Vagina (tissue), 2 donors: ENCODE measurements around the gene MRPS18B.

Experiments used
- CTCF ChIP-seq, 3 experiments: fragments of 450-650 bp in 2 of 3; fragments of 200-600 bp in 1 of 3; sonication (generic) in 1 of 3; IDR thresholded peaks; one replicate each; pipeline ENCODE4 v1.5.1; 2017 to 2019; ENCODE audit warnings: antibody characterized with exemption in 3 of 3, mild to moderate bottlenecking in 2 of 3, moderate library complexity in 2 of 3
- POLR2A ChIP-seq, 2 donors: fragments of 450-650 bp; IDR thresholded peaks; one replicate each; pipeline ENCODE4 v1.6.1; 2017; ENCODE audit warnings: antibody characterized with exemption in 2 of 2, mild to moderate bottlenecking in 2 of 2, moderate library complexity in 2 of 2

- TF ChIP-seq CTCF (IDR thresholded peaks at IDR 0.05): no peak
- no peak for TF ChIP-seq POLR2A (IDR thresholded peaks at IDR 0.05)
Measured at GRCh38 chr6:30655743-30656094, 38.1 kb downstream of the MRPS18B start.
